Common myeloid progenitor, CD34-positive (primary cell): Measurements from ENCODE around the gene MTMR3.

Source experiments
- CTCF ChIA-PET: fragments of 350-600 bp; sonication (Branson Sonifier 250); formaldehyde crosslinking; loops from one replicate; lab custom pipeline; 2021; ENCODE audit warnings: antibody characterized with exemption; lab: Charles Lee
- POLR2A ChIA-PET: fragments of 350-600 bp; sonication (Branson Sonifier 250); formaldehyde crosslinking; loops from one replicate; lab custom pipeline; 2021; ENCODE audit warnings: antibody characterized with exemption; lab: Charles Lee
- DNase-seq, 3 donors: peaks; one replicate each; pipeline versions ENCODE4 v3.0.0 to v3.0.0-alpha.2; 2013
- H3K27ac ChIP-seq, 2 experiments: 1 replicate in 1 of 2; 2 replicates in 1 of 2; pipeline ENCODE4 v1.7.0; 2013; ENCODE audit warnings: inconsistent platforms in 2 of 2, low read length in 2 of 2, mild to moderate bottlenecking in 2 of 2, low read depth in 1 of 2, moderate library complexity in 1 of 2; ENCODE audit not compliant: severe bottlenecking in 2 of 2, insufficient read depth in 1 of 2, poor library complexity in 1 of 2
- H3K27me3 ChIP-seq, 5 experiments: replicated peaks in 2 of 5; 1 replicate in 3 of 5; 2 replicates in 2 of 5; pipeline versions ENCODE4 v1.6.1 to v1.7.0; 2013; ENCODE audit warnings: low read length in 4 of 5, mild to moderate bottlenecking in 2 of 5, moderate library complexity in 2 of 5, inconsistent platforms in 1 of 5; ENCODE audit not compliant: insufficient read depth in 5 of 5, control insufficient read depth in 4 of 5
- H3K36me3 ChIP-seq, 4 experiments: 1 replicate in 2 of 4; 2 replicates in 2 of 4; pipeline versions ENCODE4 v1.6.1 to v1.7.0; 2013; ENCODE audit warnings: low read length in 3 of 4, control low read depth in 1 of 4, mild to moderate bottlenecking in 1 of 4; ENCODE audit not compliant: control insufficient read depth in 4 of 4, insufficient read depth in 4 of 4
- H3K4me1 ChIP-seq, 4 experiments: 1 replicate in 3 of 4; 2 replicates in 1 of 4; pipeline versions ENCODE4 v1.6.1 to v1.7.1; 2013; ENCODE audit warnings: low read length in 3 of 4, mild to moderate bottlenecking in 3 of 4, control low read depth in 1 of 4, inconsistent platforms in 1 of 4, moderate library complexity in 1 of 4; ENCODE audit not compliant: control insufficient read depth in 4 of 4, insufficient read depth in 4 of 4; ENCODE audit errors: control extremely low read depth in 1 of 4
- H3K4me3 ChIP-seq, 7 experiments: 1 replicate in 4 of 7; 2 replicates in 3 of 7; pipeline versions ENCODE4 v1.5.1 to v1.7.0; 2013; ENCODE audit warnings: mild to moderate bottlenecking in 7 of 7, low read length in 6 of 7, moderate library complexity in 6 of 7, inconsistent platforms in 2 of 7, low read depth in 2 of 7, control low read depth in 1 of 7; ENCODE audit not compliant: insufficient read depth in 4 of 7, control insufficient read depth in 1 of 7; ENCODE audit errors: extremely low read depth in 1 of 7
- H3K9me3 ChIP-seq, 5 experiments: 1 replicate in 4 of 5; 2 replicates in 1 of 5; pipeline versions ENCODE4 v1.6.1 to v1.7.1; 2013; ENCODE audit warnings: low read length in 4 of 5, mild to moderate bottlenecking in 2 of 5, inconsistent platforms in 1 of 5, low read depth in 1 of 5, moderate library complexity in 1 of 5; ENCODE audit not compliant: control insufficient read depth in 4 of 5, insufficient read depth in 2 of 5; ENCODE audit errors: control extremely low read depth in 1 of 5
- WGBS: methylation state at CpG from one replicate; pipeline ENCODE4 v1.1.5; 2013; ENCODE audit not compliant: insufficient coverage; 5-methylcytosine and 5-hydroxymethylcytosine counted together

The MTMR3 gene

DNA sequence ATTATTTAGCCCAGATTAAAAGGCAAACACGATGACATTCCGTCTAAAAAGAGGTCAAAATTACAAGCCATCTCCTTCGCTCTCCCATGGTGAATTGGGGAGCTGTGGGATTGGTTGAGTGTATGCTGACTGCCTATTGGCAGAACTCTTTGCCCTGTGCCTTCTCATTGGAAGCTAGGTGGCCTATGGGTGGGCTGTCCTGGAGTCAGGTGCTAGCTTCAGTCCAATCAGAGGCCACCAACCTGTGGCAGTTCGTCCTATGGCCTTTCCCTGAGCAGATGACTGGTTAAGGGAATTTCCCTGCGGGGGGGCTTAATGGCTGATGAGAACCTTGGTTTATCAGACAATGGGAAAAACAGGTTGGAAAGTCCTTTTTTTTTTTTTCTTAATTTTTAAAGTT is 3.2 kb upstream of the MTMR3 start:
- peak; percentile 34 to 54 (median 54) for DNase-seq
- H3K4me1 ChIP-seq: peaks cover 0 to 10% (median 7%) of the 10 kb centered on the region in 4 experiments
- H3K27me3 ChIP-seq: no peaks in the 10 kb centered on the region
- no peaks in the 10 kb centered on the region for H3K9me3 ChIP-seq
- no peak overlapping the region for H3K27ac ChIP-seq
- no peaks in the 10 kb centered on the region for H3K36me3 ChIP-seq
- ChIA-PET POLR2A (no interaction called here), CTCF (interaction anchor here (0.9 kb wide), 1 partner anchor 41 kb away, joined by 3 read pairs; no protein-coding TSS in a partner anchor)
- WGBS: 100% methylated on average over 3 of the region's 5 CpGs
- H3K4me3 ChIP-seq: no peak overlapping the region

- H3K36me3 ChIP-seq: no peaks in the 10 kb centered on the region
- no peak for DNase-seq
- WGBS: 0% methylated on average over 4 of the region's 5 CpGs
- H3K4me3 ChIP-seq: peak overlapping the region in 6 of 7 experiments; percentile 28 to 96 (median 74)
- H3K27me3 ChIP-seq: no peaks in the 10 kb centered on the region
- ChIA-PET POLR2A (no interaction called here), CTCF (interaction anchor here (0.6 to 1.9 kb wide), 5 partner anchors 10 to 122 kb away, joined by 3 to 4 read pairs (median 3); no protein-coding TSS in a partner anchor)
- no peaks in the 10 kb centered on the region for H3K9me3 ChIP-seq
- H3K4me1 ChIP-seq: peaks cover 0 to 16% (median 15%) of the 10 kb centered on the region in 4 experiments
- H3K27ac ChIP-seq: no peak overlapping the region
Measured at GRCh38 chr22:29882716-29883044, 294 bp upstream of the MTMR3 start.

DNA sequence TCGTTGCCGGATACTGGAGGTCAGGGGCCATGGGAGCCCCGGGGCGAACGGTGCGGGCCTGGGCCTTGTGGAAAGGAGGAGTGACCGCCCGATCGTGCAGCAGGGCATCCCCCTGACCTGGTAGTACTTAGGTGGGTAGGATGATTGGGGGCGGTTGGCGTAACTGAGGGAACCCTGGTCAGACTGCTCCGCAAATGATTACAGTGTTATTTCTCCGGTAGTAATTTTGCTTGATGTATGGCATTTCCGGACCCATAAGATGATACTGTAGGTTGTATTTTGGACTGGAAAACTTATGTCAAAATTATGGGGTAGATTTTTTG is 762 bp downstream of the MTMR3 start:
- H3K4me3 ChIP-seq: peak overlapping the region; percentile 71 to 96 (median 86)
- H3K36me3 ChIP-seq: no peaks in the 10 kb centered on the region
- peak overlapping the region; percentile 88 to 95 for H3K27ac ChIP-seq
- H3K27me3 ChIP-seq: no peaks in the 10 kb centered on the region
- H3K4me1 ChIP-seq: peaks cover 0 to 16% (median 15%) of the 10 kb centered on the region in 4 experiments
- DNase-seq: peak in 2 of 3 donors; percentile 28 to 51
- no peaks in the 10 kb centered on the region for H3K9me3 ChIP-seq
- CTCF ChIA-PET: interaction anchor here (0.9 to 1.9 kb wide), 3 partner anchors 11 to 118 kb away, joined by 3 to 4 read pairs (median 3); no protein-coding TSS in a partner anchor
- POLR2A ChIA-PET: no interaction called here
- WGBS: 0% methylated on average over 14 of the region's 14 CpGs

- H3K36me3 ChIP-seq: no peaks in the 10 kb centered on the region
- no peak for DNase-seq
- peak overlapping the region in 1 of 7 experiments; percentile 8 for H3K4me3 ChIP-seq
- ChIA-PET POLR2A (no interaction called here), CTCF (no interaction called here)
- 91% methylated on average over 4 of the region's 4 CpGs for WGBS
- no peaks in the 10 kb centered on the region for H3K9me3 ChIP-seq
- H3K27me3 ChIP-seq: no peaks in the 10 kb centered on the region
- peaks cover 0 to 16% (median 15%) of the 10 kb centered on the region in 4 experiments for H3K4me1 ChIP-seq
- no peak overlapping the region for H3K27ac ChIP-seq
Measured at GRCh38 chr22:29885610-29886009, 2.6 kb downstream of the MTMR3 start.

DNA sequence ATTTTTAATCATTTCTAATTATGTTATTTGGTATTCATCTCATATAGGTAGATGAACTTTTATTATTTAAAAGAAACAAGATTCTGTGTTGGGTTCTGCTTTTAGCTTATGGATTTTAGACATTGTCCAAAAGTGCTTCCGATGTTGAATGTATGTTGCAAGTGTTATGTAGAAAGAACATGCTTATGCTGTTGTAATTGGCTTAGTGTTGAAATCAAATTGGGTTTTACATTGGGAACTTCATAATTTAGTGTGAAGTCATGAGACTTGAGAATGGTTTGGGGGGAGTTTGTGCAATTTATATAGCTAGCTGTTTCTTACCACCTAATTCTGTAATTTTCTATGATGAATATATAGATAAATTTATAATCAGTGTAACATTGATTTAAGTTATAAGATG is 3.6 kb downstream of the MTMR3 start:
- H3K36me3 ChIP-seq: no peaks in the 10 kb centered on the region
- 100% methylated on average over 1 of the region's 1 CpG for WGBS
- H3K4me3 ChIP-seq: peak overlapping the region in 1 of 7 experiments; percentile 42
- ChIA-PET CTCF (no interaction called here), POLR2A (no interaction called here)
- H3K9me3 ChIP-seq: no peaks in the 10 kb centered on the region
- H3K4me1 ChIP-seq: peaks cover 0 to 17% (median 16%) of the 10 kb centered on the region in 4 experiments
- no peak overlapping the region for H3K27ac ChIP-seq
- H3K27me3 ChIP-seq: no peaks in the 10 kb centered on the region
- no peak for DNase-seq

GRCh38 chr22:29887358-29887757 is 4.4 kb downstream of the MTMR3 start:
- peaks cover 3 to 23% (median 19%) of the 10 kb centered on the region in 4 experiments for H3K4me1 ChIP-seq
- no peak for DNase-seq
- CTCF ChIA-PET: no interaction called here
- no peaks in the 10 kb centered on the region for H3K36me3 ChIP-seq
- POLR2A ChIA-PET: no interaction called here
- 83% methylated on average over 2 of the region's 2 CpGs for WGBS
- H3K4me3 ChIP-seq: no peak overlapping the region
- no peaks in the 10 kb centered on the region for H3K27me3 ChIP-seq
- H3K9me3 ChIP-seq: no peaks in the 10 kb centered on the region
- H3K27ac ChIP-seq: no peak overlapping the region

- ChIA-PET CTCF (no interaction called here), POLR2A (no interaction called here)
- peaks cover 3 to 18% (median 13%) of the 10 kb centered on the region in 4 experiments for H3K4me1 ChIP-seq
- no peaks in the 10 kb centered on the region for H3K27me3 ChIP-seq
- WGBS: 100% methylated on average over 3 of the region's 5 CpGs
- no peak overlapping the region for H3K4me3 ChIP-seq
- no peaks in the 10 kb centered on the region for H3K9me3 ChIP-seq
- DNase-seq: no peak
- H3K36me3 ChIP-seq: no peaks in the 10 kb centered on the region
- H3K27ac ChIP-seq: no peak overlapping the region
Measured at GRCh38 chr22:29890760-29891159, 7.8 kb downstream of the MTMR3 start.
